H9 (cell line): ENCODE measurements around the gene CCDC149. TPM values are rescaled to one million over a fixed set of nuclear protein-coding genes. Genes with fewer than 3 reads are reported as not detected.

Source experiments
- DNase-seq: peaks from one replicate; pipeline ENCODE4 v3.0.0-alpha.2; 2017
- H2AFZ ChIP-seq: one replicate; pipeline ENCODE4 v1.6.1; 2013; ENCODE audit warnings: mild to moderate bottlenecking, low read length, control low read depth, moderate library complexity
- H2AK5ac ChIP-seq: 2 replicates; pipeline ENCODE4 v1.6.1; 2013; ENCODE audit warnings: low read length, control low read depth, mixed read lengths; ENCODE audit not compliant: insufficient read length
- H2BK120ac ChIP-seq: one replicate; pipeline ENCODE4 v1.6.1; 2013; ENCODE audit warnings: low read depth, mild to moderate bottlenecking, low read length, control low read depth, inconsistent platforms; ENCODE audit not compliant: poor library complexity, severe bottlenecking
- H2BK12ac ChIP-seq: 2 replicates; pipeline ENCODE4 v1.6.1; 2013; ENCODE audit warnings: low read length, control low read depth, mixed read lengths, low read depth; ENCODE audit not compliant: insufficient read length
- H2BK15ac ChIP-seq: 2 replicates; pipeline ENCODE4 v1.6.1; 2013; ENCODE audit warnings: low read depth, low read length, control low read depth
- H2BK20ac ChIP-seq: one replicate; pipeline ENCODE4 v1.6.1; 2013; ENCODE audit warnings: low read depth, mild to moderate bottlenecking, low read length, control low read depth, inconsistent platforms; ENCODE audit not compliant: poor library complexity, severe bottlenecking
- H2BK5ac ChIP-seq: 2 replicates; pipeline ENCODE4 v1.6.1; 2013; ENCODE audit warnings: low read length, control low read depth, mixed read lengths; ENCODE audit not compliant: insufficient read length
- H3K14ac ChIP-seq: 2 replicates; pipeline ENCODE4 v1.6.1; 2013; ENCODE audit warnings: low read length, control low read depth; ENCODE audit not compliant: insufficient read depth
- H3K18ac ChIP-seq: 2 replicates; pipeline ENCODE4 v1.6.1; 2013; ENCODE audit warnings: low read depth, mild to moderate bottlenecking, mixed read lengths, low read length, control low read depth; ENCODE audit not compliant: insufficient read length
- H3K23ac ChIP-seq: 2 replicates; pipeline ENCODE4 v1.6.1; 2013; ENCODE audit warnings: low read length, control low read depth, mixed read lengths, low read depth; ENCODE audit not compliant: insufficient read length
- H3K23me2 ChIP-seq: 2 replicates; pipeline ENCODE4 v1.6.1; 2013; ENCODE audit warnings: low read depth, mild to moderate bottlenecking, mixed read lengths, low read length, control low read depth; ENCODE audit not compliant: insufficient read length, poor library complexity, severe bottlenecking
- H3K27ac ChIP-seq: 2 replicates; pipeline ENCODE4 v1.5.1; 2013; ENCODE audit warnings: low read length, control low read depth, mixed read lengths, low read depth; ENCODE audit not compliant: insufficient read length
- H3K27me3 ChIP-seq: 2 replicates; pipeline ENCODE4 v1.6.1; 2013; ENCODE audit warnings: low read length, control low read depth, inconsistent platforms; ENCODE audit not compliant: insufficient read depth
- H3K4ac ChIP-seq: 2 replicates; pipeline ENCODE4 v1.6.1; 2013; ENCODE audit warnings: low read depth, mild to moderate bottlenecking, control low read depth, inconsistent platforms, low read length, moderate library complexity
- H3K4me1 ChIP-seq: 2 replicates; pipeline ENCODE4 v1.6.1; 2013; ENCODE audit warnings: low read length, control low read depth, inconsistent platforms; ENCODE audit not compliant: insufficient read depth
- H3K4me2 ChIP-seq: 2 replicates; pipeline ENCODE4 v1.6.1; 2013; ENCODE audit warnings: low read length, control low read depth, mixed read lengths; ENCODE audit not compliant: insufficient read length, insufficient read depth
- H3K56ac ChIP-seq: 2 replicates; pipeline ENCODE4 v1.6.1; 2013; ENCODE audit warnings: low read depth, mild to moderate bottlenecking, mixed read lengths, low read length, control low read depth; ENCODE audit not compliant: insufficient read length
- H3K79me1 ChIP-seq: 2 replicates; pipeline ENCODE4 v1.6.1; 2013; ENCODE audit warnings: low read depth, mild to moderate bottlenecking, moderate library complexity, low read length, control low read depth, inconsistent platforms; ENCODE audit not compliant: insufficient read depth, poor library complexity, severe bottlenecking
- H3K79me2 ChIP-seq: 2 replicates; pipeline ENCODE4 v1.6.1; 2013; ENCODE audit warnings: low read length, control low read depth, inconsistent platforms; ENCODE audit not compliant: insufficient read depth
- H3K9ac ChIP-seq: 2 replicates; pipeline ENCODE4 v1.6.1; 2013; ENCODE audit warnings: low read length, control low read depth, mixed read lengths; ENCODE audit not compliant: insufficient read length; ENCODE audit errors: extremely low read depth
- H3K9me3 ChIP-seq: one replicate; pipeline ENCODE4 v1.6.1; 2013; ENCODE audit warnings: low read depth, low read length, inconsistent platforms; ENCODE audit not compliant: control insufficient read depth
- H3T11ph ChIP-seq: one replicate; pipeline ENCODE4 v1.6.1; 2013; ENCODE audit warnings: mild to moderate bottlenecking, low read length, control low read depth, inconsistent platforms
- H4K20me1 ChIP-seq: one replicate; pipeline ENCODE4 v1.6.1; 2013; ENCODE audit not compliant: control insufficient read depth, insufficient read length, insufficient read depth
- H4K5ac ChIP-seq: 2 replicates; pipeline ENCODE4 v1.6.1; 2013; ENCODE audit warnings: low read depth, mild to moderate bottlenecking, mixed read lengths, low read length, control low read depth; ENCODE audit not compliant: insufficient read length
- H4K8ac ChIP-seq: replicated peaks from 2 replicates; pipeline ENCODE4 v1.6.1; 2013; ENCODE audit warnings: low read length, control low read depth, mixed read lengths, low read depth; ENCODE audit not compliant: insufficient read length
- H4K91ac ChIP-seq: 2 replicates; pipeline ENCODE4 v1.6.1; 2013; ENCODE audit warnings: low read depth, mild to moderate bottlenecking, moderate library complexity, mixed read lengths, low read length, control low read depth; ENCODE audit not compliant: insufficient read length
- H3K27ac Mint-ChIP-seq, 3 experiments: 2 replicates in 2 of 3; 3 replicates in 1 of 3; pipeline ENCODE4 v1.8.0; 2020 to 2021; ENCODE audit warnings: mixed read lengths in 3 of 3, mild to moderate bottlenecking in 1 of 3, moderate library complexity in 1 of 3
- H3K27me3 Mint-ChIP-seq: 2 replicates; pipeline ENCODE4 v1.8.0; 2021; ENCODE audit warnings: low read depth, mild to moderate bottlenecking, moderate library complexity, mixed read lengths
- H3K36me3 Mint-ChIP-seq, 3 experiments: 2 replicates in 2 of 3; 3 replicates in 1 of 3; pipeline ENCODE4 v1.8.0; 2020 to 2021; ENCODE audit warnings: low read depth in 3 of 3, mixed read lengths in 3 of 3; ENCODE audit not compliant: insufficient read depth in 1 of 3
- H3K4me1 Mint-ChIP-seq, 2 experiments: 2 replicates each; pipeline ENCODE4 v1.8.0; 2020; ENCODE audit warnings: mixed read lengths in 2 of 2
- H3K4me3 Mint-ChIP-seq, 2 experiments: 2 replicates in 1 of 2; 3 replicates in 1 of 2; pipeline ENCODE4 v1.8.0; 2020 to 2021; ENCODE audit warnings: mild to moderate bottlenecking in 2 of 2, mixed read lengths in 2 of 2, moderate library complexity in 1 of 2
- H3K9me3 Mint-ChIP-seq, 2 experiments: 2 replicates in 1 of 2; 3 replicates in 1 of 2; pipeline ENCODE4 v1.8.0; 2020; ENCODE audit warnings: mild to moderate bottlenecking in 2 of 2, mixed read lengths in 2 of 2, moderate library complexity in 1 of 2
- CTCF ChIP-seq: fragments of 200-600 bp; sonication (generic); conservative IDR thresholded peaks from 3 replicates; pipeline ENCODE4 v1.8.0; 2021; ENCODE audit warnings: antibody characterized with exemption, mild to moderate bottlenecking
- WGBS: extraction: QIAGEN DNeasy Blood & Tissue Kit; methylation state at CpG from one replicate; pipeline ENCODE4 v1.1.7; 2013; ENCODE audit warnings: missing lambda C conversion rate, low lambda C conversion rate, mixed read lengths; ENCODE audit not compliant: insufficient read length; ENCODE audit errors: extremely low coverage; 5-methylcytosine and 5-hydroxymethylcytosine counted together
- total RNA-seq: library from RNA; stranded (reverse); gene quantifications from 2 replicates; pipeline ENCODE4 v1.2.1, GENCODE V29; 2021

Gene CCDC149
- total RNA-seq, 1 experiment from 2014 or later = 4.5 TPM

DNA sequence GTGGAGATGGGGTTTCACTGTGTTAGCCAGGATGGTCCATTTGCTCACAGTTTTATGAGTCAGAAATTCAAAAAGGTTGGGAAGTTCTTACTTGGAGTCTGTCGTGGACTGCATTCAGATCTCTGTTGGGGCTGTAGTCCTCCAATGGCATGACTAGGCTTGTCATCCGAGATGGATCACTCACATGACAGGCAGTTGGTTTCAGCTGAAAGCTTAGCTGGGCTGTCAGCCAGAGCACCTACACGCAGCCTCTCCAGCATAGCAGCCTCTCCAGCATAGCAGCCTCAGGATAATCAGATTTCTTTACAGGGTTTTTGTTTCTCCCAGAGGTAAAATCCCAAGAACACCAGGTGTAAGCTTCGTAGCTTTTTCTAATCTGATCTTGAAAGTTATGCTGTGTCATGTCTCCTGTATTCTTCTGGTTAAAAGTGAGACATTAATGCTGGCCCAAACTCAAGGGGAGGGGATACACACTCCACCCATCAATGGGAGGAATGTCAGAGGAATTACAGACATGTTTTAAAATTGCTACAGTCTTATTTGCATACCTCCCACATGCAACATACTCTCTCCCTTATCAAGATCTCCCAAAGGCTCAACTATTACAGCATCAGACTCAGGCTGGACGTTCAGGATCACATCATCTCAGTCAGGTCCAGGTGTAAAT is 149.1 kb downstream of the CCDC149 start:
- no peaks in the 10 kb centered on the region for H3K36me3 Mint-ChIP-seq
- H2AFZ ChIP-seq = no peak overlapping the region

More for the DNA sequence above, 149.1 kb downstream of the CCDC149 start:
- Histone ChIP-seq H3K23ac (no peak overlapping the region), H4K91ac (no peak overlapping the region), H3K9me3 (no peaks in the 10 kb centered on the region), H3K23me2 (no peaks in the 10 kb centered on the region), H3K4me2 (no peak overlapping the region), H2BK20ac (no peak overlapping the region), H3K9ac (no peak overlapping the region), H4K5ac (no peak overlapping the region), H2BK5ac (no peak overlapping the region), H3K27ac (no peak overlapping the region), H2BK12ac (no peak overlapping the region), H2AK5ac (no peak overlapping the region), H2BK120ac (no peak overlapping the region), H3K27me3 (no peaks in the 10 kb centered on the region), H3K4me1 (no peaks in the 10 kb centered on the region), H3K79me2 (no peaks in the 10 kb centered on the region), H3K79me1 (no peaks in the 10 kb centered on the region), H3K56ac (no peak overlapping the region), H3K14ac (no peak overlapping the region), H3T11ph (no peak overlapping the region), H3K4ac (no peak overlapping the region), H3K18ac (no peak overlapping the region), H4K8ac (no peak overlapping the region), H2BK15ac (no peak overlapping the region), H4K20me1 (no peaks in the 10 kb centered on the region)
- no peaks in the 10 kb centered on the region; the same call in 1 of the 2 replicates for H3K27me3 Mint-ChIP-seq
- H3K27ac Mint-ChIP-seq = no peak overlapping the region
- H3K4me3 Mint-ChIP-seq = no peak overlapping the region
- no peaks in the 10 kb centered on the region for H3K9me3 Mint-ChIP-seq
- no peak for DNase-seq
- WGBS = no CpG with 5 or more reads among the region's 5 CpGs
- peaks cover 3 to 4% of the 10 kb centered on the region in 2 experiments; a peak in 3 of 4 replicates for H3K4me1 Mint-ChIP-seq
- TF ChIP-seq CTCF = no peak

Other genes with a start within 250 kb of the CCDC149 start
- 2.9 and 3.3 TPM in 2 replicates for gene SOD3, start 117.5 kb downstream of the CCDC149 start, total RNA-seq
- gene LGI2, start 117.9 kb upstream of the CCDC149 start, total RNA-seq = 1.4 and 2.4 TPM in 2 replicates
- gene SEPSECS, start 247.4 kb upstream of the CCDC149 start, total RNA-seq = 4.2 and 5.4 TPM in 2 replicates